Measurements from ENCODE around the gene SGSH. TPM values are rescaled to one million over a fixed set of nuclear protein-coding genes. Genes with fewer than 3 reads are reported as not detected.

Gene SGSH
- total RNA-seq, 1 donor from 2014 or later = 24.0 TPM

GRCh38 chr17:80264205-80265075 is 44.3 kb upstream of the SGSH start:
- Mint-ChIP-seq H3K27ac (ENCODE audit: unreplicated experiment) (peak overlapping the region; percentile 69), H3K27me3 (ENCODE audit: low read depth, unreplicated experiment) (no peaks in the 10 kb centered on the region), H3K36me3 (ENCODE audit: low read depth, unreplicated experiment) (peaks cover 13% of the 10 kb centered on the region), H3K9me3 (ENCODE audit: unreplicated experiment) (no peaks in the 10 kb centered on the region), H3K4me3 (ENCODE audit: unreplicated experiment) (peak overlapping the region; percentile 81), H3K4me1 (ENCODE audit: low read depth, unreplicated experiment) (peaks cover 35% of the 10 kb centered on the region)
- DNase-seq (ENCODE audit: low read depth) = no peak
- TF ChIP-seq CTCF (IDR thresholded peaks at IDR 0.05; ENCODE audit: insufficient read depth, low read depth, low read length) = no peak
- TF ChIP-seq EZH2 (IDR thresholded peaks at IDR 0.05; ENCODE audit: insufficient read depth, low read length) = no peak
- H2AFZ ChIP-seq (ENCODE audit: low read depth, low read length) = no peak overlapping the region
- no peak overlapping the region for H3K27ac ChIP-seq (ENCODE audit: low read depth, low read length)
- H4K20me1 ChIP-seq (ENCODE audit: insufficient read depth, low read length) = peaks cover 26% of the 10 kb centered on the region
- no peak overlapping the region for H3K4me3 ChIP-seq (ENCODE audit: insufficient read depth, low read depth, low read length)
- H3K4me2 ChIP-seq (ENCODE audit: low read length) = peak overlapping the region; percentile 63
- peak overlapping the region; percentile 5 for H3K9ac ChIP-seq (ENCODE audit: low read length)
- H3K27me3 ChIP-seq (ENCODE audit: insufficient read depth, low read length) = no peaks in the 10 kb centered on the region
- no peak for FAIRE-seq
- H3K4me1 ChIP-seq (ENCODE audit: insufficient read depth, low read length) = peaks cover 9% of the 10 kb centered on the region
- H3K9me3 ChIP-seq (ENCODE audit: insufficient read depth, low read depth, low read length) = no peaks in the 10 kb centered on the region
- H3K36me3 ChIP-seq (ENCODE audit: insufficient read depth, low read length) = no peaks in the 10 kb centered on the region
- H3K79me2 ChIP-seq (ENCODE audit: insufficient read depth, low read length) = peaks cover 6% of the 10 kb centered on the region

- H3K27ac ChIP-seq (ENCODE audit: low read depth, low read length) = no peak overlapping the region
Measured at GRCh38 chr17:80263253-80264204, 43.4 kb upstream of the SGSH start.

More at GRCh38 chr17:80263253-80264204, 43.4 kb upstream of the SGSH start:
- FAIRE-seq (no peak), DNase-seq (ENCODE audit: low read depth) (no peak)
- peak overlapping the region; percentile 63 for H3K4me2 ChIP-seq (ENCODE audit: low read length)
- peaks cover 6% of the 10 kb centered on the region for H3K79me2 ChIP-seq (ENCODE audit: insufficient read depth, low read length)
- peaks cover 9% of the 10 kb centered on the region for H3K4me1 ChIP-seq (ENCODE audit: insufficient read depth, low read length)
- H3K36me3 Mint-ChIP-seq (ENCODE audit: low read depth, unreplicated experiment) = peaks cover 13% of the 10 kb centered on the region
- H4K20me1 ChIP-seq (ENCODE audit: insufficient read depth, low read length) = peaks cover 26% of the 10 kb centered on the region
- no peaks in the 10 kb centered on the region for H3K27me3 ChIP-seq (ENCODE audit: insufficient read depth, low read length)
- H3K4me3 ChIP-seq (ENCODE audit: insufficient read depth, low read depth, low read length) = no peak overlapping the region
- peak overlapping the region; percentile 14 for H3K9ac ChIP-seq (ENCODE audit: low read length)
- H3K9me3 ChIP-seq (ENCODE audit: insufficient read depth, low read depth, low read length) = no peaks in the 10 kb centered on the region
- no peak overlapping the region for H2AFZ ChIP-seq (ENCODE audit: low read depth, low read length)
- H3K9me3 Mint-ChIP-seq (ENCODE audit: unreplicated experiment) = no peaks in the 10 kb centered on the region
- peak overlapping the region; percentile 78 for H3K27ac Mint-ChIP-seq (ENCODE audit: unreplicated experiment)
- no peaks in the 10 kb centered on the region for H3K27me3 Mint-ChIP-seq (ENCODE audit: low read depth, unreplicated experiment)
- TF ChIP-seq EZH2 (IDR thresholded peaks at IDR 0.05; ENCODE audit: insufficient read depth, low read length) = no peak
- no peak for TF ChIP-seq CTCF (IDR thresholded peaks at IDR 0.05; ENCODE audit: insufficient read depth, low read depth, low read length)
- peaks cover 35% of the 10 kb centered on the region for H3K4me1 Mint-ChIP-seq (ENCODE audit: low read depth, unreplicated experiment)
- peak overlapping the region; percentile 81 for H3K4me3 Mint-ChIP-seq (ENCODE audit: unreplicated experiment)
- H3K36me3 ChIP-seq (ENCODE audit: insufficient read depth, low read length) = no peaks in the 10 kb centered on the region
